ENCODE measurements around the gene GTF2H2C. TPM values are rescaled to one million over a fixed set of nuclear protein-coding genes. Genes with fewer than 3 reads are reported as not detected.

Gene GTF2H2C
- total and polyA plus RNA-seq, 2 of the 8 experiments (the other 6 are each of a cell fraction or from before 2014, with no cell fraction given): 20.8 to 45.1 TPM

DNA sequence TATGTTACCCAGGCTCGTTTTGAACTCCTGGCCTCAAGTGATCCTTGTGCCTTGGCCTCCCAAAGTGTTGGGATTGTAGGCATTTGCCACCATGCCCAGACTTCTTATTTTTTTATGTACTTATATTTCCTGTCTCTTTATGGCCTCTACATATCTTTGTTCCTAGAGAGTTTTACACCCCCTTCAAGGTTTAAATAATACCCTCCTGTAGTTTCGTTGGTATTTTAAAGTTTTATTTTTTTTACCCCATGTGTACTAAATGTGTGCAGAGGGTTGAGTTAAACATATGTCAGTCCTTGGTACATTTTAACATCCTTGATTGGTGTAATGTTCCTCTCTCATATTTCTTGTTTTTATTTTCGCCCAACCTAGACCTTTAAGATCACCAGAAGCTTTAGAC, 38.0 kb upstream of the GTF2H2C start (continued):
- TF ChIP-seq, protein P1, sequence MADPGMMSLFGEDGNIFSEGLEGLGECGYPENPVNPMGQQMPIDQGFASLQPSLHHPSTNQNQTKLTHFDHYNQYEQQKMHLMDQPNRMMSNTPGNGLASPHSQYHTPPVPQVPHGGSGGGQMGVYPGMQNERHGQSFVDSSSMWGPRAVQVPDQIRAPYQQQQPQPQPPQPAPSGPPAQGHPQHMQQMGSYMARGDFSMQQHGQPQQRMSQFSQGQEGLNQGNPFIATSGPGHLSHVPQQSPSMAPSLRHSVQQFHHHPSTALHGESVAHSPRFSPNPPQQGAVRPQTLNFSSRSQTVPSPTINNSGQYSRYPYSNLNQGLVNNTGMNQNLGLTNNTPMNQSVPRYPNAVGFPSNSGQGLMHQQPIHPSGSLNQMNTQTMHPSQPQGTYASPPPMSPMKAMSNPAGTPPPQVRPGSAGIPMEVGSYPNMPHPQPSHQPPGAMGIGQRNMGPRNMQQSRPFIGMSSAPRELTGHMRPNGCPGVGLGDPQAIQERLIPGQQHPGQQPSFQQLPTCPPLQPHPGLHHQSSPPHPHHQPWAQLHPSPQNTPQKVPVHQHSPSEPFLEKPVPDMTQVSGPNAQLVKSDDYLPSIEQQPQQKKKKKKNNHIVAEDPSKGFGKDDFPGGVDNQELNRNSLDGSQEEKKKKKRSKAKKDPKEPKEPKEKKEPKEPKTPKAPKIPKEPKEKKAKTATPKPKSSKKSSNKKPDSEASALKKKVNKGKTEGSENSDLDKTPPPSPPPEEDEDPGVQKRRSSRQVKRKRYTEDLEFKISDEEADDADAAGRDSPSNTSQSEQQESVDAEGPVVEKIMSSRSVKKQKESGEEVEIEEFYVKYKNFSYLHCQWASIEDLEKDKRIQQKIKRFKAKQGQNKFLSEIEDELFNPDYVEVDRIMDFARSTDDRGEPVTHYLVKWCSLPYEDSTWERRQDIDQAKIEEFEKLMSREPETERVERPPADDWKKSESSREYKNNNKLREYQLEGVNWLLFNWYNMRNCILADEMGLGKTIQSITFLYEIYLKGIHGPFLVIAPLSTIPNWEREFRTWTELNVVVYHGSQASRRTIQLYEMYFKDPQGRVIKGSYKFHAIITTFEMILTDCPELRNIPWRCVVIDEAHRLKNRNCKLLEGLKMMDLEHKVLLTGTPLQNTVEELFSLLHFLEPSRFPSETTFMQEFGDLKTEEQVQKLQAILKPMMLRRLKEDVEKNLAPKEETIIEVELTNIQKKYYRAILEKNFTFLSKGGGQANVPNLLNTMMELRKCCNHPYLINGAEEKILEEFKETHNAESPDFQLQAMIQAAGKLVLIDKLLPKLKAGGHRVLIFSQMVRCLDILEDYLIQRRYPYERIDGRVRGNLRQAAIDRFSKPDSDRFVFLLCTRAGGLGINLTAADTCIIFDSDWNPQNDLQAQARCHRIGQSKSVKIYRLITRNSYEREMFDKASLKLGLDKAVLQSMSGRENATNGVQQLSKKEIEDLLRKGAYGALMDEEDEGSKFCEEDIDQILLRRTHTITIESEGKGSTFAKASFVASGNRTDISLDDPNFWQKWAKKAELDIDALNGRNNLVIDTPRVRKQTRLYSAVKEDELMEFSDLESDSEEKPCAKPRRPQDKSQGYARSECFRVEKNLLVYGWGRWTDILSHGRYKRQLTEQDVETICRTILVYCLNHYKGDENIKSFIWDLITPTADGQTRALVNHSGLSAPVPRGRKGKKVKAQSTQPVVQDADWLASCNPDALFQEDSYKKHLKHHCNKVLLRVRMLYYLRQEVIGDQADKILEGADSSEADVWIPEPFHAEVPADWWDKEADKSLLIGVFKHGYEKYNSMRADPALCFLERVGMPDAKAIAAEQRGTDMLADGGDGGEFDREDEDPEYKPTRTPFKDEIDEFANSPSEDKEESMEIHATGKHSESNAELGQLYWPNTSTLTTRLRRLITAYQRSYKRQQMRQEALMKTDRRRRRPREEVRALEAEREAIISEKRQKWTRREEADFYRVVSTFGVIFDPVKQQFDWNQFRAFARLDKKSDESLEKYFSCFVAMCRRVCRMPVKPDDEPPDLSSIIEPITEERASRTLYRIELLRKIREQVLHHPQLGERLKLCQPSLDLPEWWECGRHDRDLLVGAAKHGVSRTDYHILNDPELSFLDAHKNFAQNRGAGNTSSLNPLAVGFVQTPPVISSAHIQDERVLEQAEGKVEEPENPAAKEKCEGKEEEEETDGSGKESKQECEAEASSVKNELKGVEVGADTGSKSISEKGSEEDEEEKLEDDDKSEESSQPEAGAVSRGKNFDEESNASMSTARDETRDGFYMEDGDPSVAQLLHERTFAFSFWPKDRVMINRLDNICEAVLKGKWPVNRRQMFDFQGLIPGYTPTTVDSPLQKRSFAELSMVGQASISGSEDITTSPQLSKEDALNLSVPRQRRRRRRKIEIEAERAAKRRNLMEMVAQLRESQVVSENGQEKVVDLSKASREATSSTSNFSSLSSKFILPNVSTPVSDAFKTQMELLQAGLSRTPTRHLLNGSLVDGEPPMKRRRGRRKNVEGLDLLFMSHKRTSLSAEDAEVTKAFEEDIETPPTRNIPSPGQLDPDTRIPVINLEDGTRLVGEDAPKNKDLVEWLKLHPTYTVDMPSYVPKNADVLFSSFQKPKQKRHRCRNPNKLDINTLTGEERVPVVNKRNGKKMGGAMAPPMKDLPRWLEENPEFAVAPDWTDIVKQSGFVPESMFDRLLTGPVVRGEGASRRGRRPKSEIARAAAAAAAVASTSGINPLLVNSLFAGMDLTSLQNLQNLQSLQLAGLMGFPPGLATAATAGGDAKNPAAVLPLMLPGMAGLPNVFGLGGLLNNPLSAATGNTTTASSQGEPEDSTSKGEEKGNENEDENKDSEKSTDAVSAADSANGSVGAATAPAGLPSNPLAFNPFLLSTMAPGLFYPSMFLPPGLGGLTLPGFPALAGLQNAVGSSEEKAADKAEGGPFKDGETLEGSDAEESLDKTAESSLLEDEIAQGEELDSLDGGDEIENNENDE (IDR thresholded peaks at IDR 0.05; ENCODE audit: insufficient replicate concordance, low read length): no peak
- TF ChIP-seq EGR1 (IDR thresholded peaks at IDR 0.05; ENCODE audit: borderline replicate concordance, low read depth, low read length) (no peak), SAP30 (IDR thresholded peaks at IDR 0.05; ENCODE audit: insufficient read depth, insufficient replicate concordance, low read length) (no peak), SUZ12 (IDR thresholded peaks at IDR 0.05; ENCODE audit: low read length) (no peak), RFX5 (IDR thresholded peaks at IDR 0.05; ENCODE audit: borderline replicate concordance, low read depth, low read length) (no peak), EZH2 (IDR thresholded peaks at IDR 0.05; ENCODE audit: low read depth, low read length, severe bottlenecking) (no peak)
- TF ChIP-seq, protein P2, sequence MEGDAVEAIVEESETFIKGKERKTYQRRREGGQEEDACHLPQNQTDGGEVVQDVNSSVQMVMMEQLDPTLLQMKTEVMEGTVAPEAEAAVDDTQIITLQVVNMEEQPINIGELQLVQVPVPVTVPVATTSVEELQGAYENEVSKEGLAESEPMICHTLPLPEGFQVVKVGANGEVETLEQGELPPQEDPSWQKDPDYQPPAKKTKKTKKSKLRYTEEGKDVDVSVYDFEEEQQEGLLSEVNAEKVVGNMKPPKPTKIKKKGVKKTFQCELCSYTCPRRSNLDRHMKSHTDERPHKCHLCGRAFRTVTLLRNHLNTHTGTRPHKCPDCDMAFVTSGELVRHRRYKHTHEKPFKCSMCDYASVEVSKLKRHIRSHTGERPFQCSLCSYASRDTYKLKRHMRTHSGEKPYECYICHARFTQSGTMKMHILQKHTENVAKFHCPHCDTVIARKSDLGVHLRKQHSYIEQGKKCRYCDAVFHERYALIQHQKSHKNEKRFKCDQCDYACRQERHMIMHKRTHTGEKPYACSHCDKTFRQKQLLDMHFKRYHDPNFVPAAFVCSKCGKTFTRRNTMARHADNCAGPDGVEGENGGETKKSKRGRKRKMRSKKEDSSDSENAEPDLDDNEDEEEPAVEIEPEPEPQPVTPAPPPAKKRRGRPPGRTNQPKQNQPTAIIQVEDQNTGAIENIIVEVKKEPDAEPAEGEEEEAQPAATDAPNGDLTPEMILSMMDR (IDR thresholded peaks at IDR 0.05; ENCODE audit: control extremely low read depth in 1 of 3, insufficient read depth in 1 of 3, low read depth in 1 of 3, low read length in 3 of 3): no peak
